Adrenal gland (tissue), 5 donors: ENCODE measurements around the gene IQSEC1.

ENCODE experiments used
- CTCF ChIP-seq, 6 experiments: fragments of 450-650 bp in 4 of 6; fragments of 200-600 bp in 2 of 6; sonication (generic) in 1 of 6; IDR thresholded peaks; 1 replicate in 5 of 6; 2 replicates in 1 of 6; pipeline versions ENCODE4 v1.5.1 to v1.8.0; 2016 to 2021; ENCODE audit warnings: antibody characterized with exemption in 6 of 6, mild to moderate bottlenecking in 2 of 6, moderate library complexity in 1 of 6
- POLR2A ChIP-seq, 2 donors: fragments of 450-650 bp; IDR thresholded peaks; one replicate each; pipeline ENCODE4 v1.6.1; 2017; ENCODE audit warnings: antibody characterized with exemption in 2 of 2, mild to moderate bottlenecking in 2 of 2, moderate library complexity in 1 of 2
- donor health status: DM: no; HTN: no; CAD: no.

GRCh38 chr3:12986521-12986920, 86.7 kb downstream of the IQSEC1 start:
- TF ChIP-seq POLR2A (IDR thresholded peaks at IDR 0.05) (no peak), CTCF (IDR thresholded peaks at IDR 0.05) (no peak)
